ENCODE results near the gene SVOP.

SVOP gene

Small RNAs within 50 kb of the gene (small RNA-seq; reads per million reads assigned to genes)
- gene AC190387.1 (0 reads per million in 2 experiments), gene RNA5SP372 (0.03 to 2.2 reads per million in 2 experiments), gene RNU6-361P (0 reads per million in 2 experiments)

Data from SK-N-DZ (cell line).